HepG2 (cell line): Measurements from ENCODE around the gene SNX9. TPM values are rescaled to one million over a fixed set of nuclear protein-coding genes. Genes with fewer than 3 reads are reported as not detected.
A peak's percentile ranks its signal among the peaks of the same experiment; 100 is the strongest.

Source experiments
- AHR ChIP-seq: IDR thresholded peaks from 2 replicates; pipeline ENCODE4 v1.6.1; 2018; ENCODE audit warnings: missing genetic modification reagents, missing compliant biosample characterization
- BHLHE40 ChIP-seq: IDR thresholded peaks from 2 replicates; pipeline ENCODE4 v1.6.1; 2011; ENCODE audit warnings: low read length, improper control_type of control experiment
- HNF4G ChIP-seq, 2 experiments: sonication (generic) in 1 of 2; formaldehyde crosslinking in 1 of 2; IDR thresholded peaks; 2 replicates each; pipeline versions ENCODE4 v1.4.0 to v1.6.1; 2011 to 2020; ENCODE audit warnings: borderline replicate concordance in 2 of 2, low read depth in 2 of 2, mild to moderate bottlenecking in 2 of 2, low read length in 1 of 2, missing genetic modification reagents in 1 of 2, moderate library complexity in 1 of 2
- HNRNPK ChIP-seq: fragments of 200-400 bp; formaldehyde crosslinking; IDR thresholded peaks from 2 replicates; pipeline ENCODE4 v1.6.1; 2018; ENCODE audit warnings: low read length, low read depth, moderate library complexity, mild to moderate bottlenecking; ENCODE audit not compliant: poor library complexity, severe bottlenecking
- HOXA5 ChIP-seq: sonication (generic); formaldehyde crosslinking; IDR thresholded peaks from 2 replicates; pipeline ENCODE4 v1.4.0; 2020; ENCODE audit warnings: missing genetic modification reagents
- ISL2 ChIP-seq: sonication (generic); formaldehyde crosslinking; IDR thresholded peaks from 2 replicates; pipeline ENCODE4 v1.5.0; 2020; ENCODE audit warnings: missing genetic modification reagents
- MED13 ChIP-seq: sonication (generic); formaldehyde crosslinking; IDR thresholded peaks from 2 replicates; pipeline ENCODE4 v1.5.0; 2020; ENCODE audit warnings: missing genetic modification reagents
- POLR2G ChIP-seq: fragments of 200-400 bp; formaldehyde crosslinking; IDR thresholded peaks from 2 replicates; pipeline ENCODE4 v1.6.1; 2018; ENCODE audit warnings: mild to moderate bottlenecking, low read depth, low read length, moderate library complexity
- PRDM15 ChIP-seq: sonication (generic); formaldehyde crosslinking; IDR thresholded peaks from 2 replicates; pipeline ENCODE4 v1.4.0; 2020; ENCODE audit warnings: missing genetic modification reagents
- SIN3A ChIP-seq: IDR thresholded peaks from 2 replicates; pipeline ENCODE4 v1.6.1; 2011; ENCODE audit warnings: low read depth, mild to moderate bottlenecking, control low read depth, low read length, borderline replicate concordance
- SYNCRIP ChIP-seq: fragments of 200-400 bp; formaldehyde crosslinking; IDR thresholded peaks from 2 replicates; pipeline ENCODE4 v1.6.1; 2018; ENCODE audit warnings: mild to moderate bottlenecking, low read depth, low read length; ENCODE audit not compliant: insufficient read depth
- TARDBP ChIP-seq: sonication (generic); formaldehyde crosslinking; IDR thresholded peaks from 2 replicates; pipeline ENCODE4 v1.8.0; 2022; ENCODE audit warnings: mild to moderate bottlenecking, missing genetic modification reagents
- U2AF2 ChIP-seq: fragments of 200-400 bp; formaldehyde crosslinking; IDR thresholded peaks from 2 replicates; pipeline ENCODE4 v1.6.1; 2017; ENCODE audit warnings: low read depth, mild to moderate bottlenecking, low read length
- ZBTB46 ChIP-seq: sonication (generic); formaldehyde crosslinking; IDR thresholded peaks from 2 replicates; pipeline ENCODE4 v1.4.0; 2020; ENCODE audit warnings: mild to moderate bottlenecking, missing genetic modification reagents, borderline replicate concordance
- ZFP36L2 ChIP-seq: sonication (generic); formaldehyde crosslinking; IDR thresholded peaks from 2 replicates; pipeline ENCODE4 v1.4.0; 2020; ENCODE audit warnings: missing genetic modification reagents
- ZNF207 ChIP-seq: fragments of 450-650 bp; IDR thresholded peaks from 2 replicates; pipeline ENCODE4 v1.6.1; 2016; ENCODE audit warnings: antibody characterized with exemption, borderline replicate concordance
- ZNF382 ChIP-seq: sonication (generic); formaldehyde crosslinking; IDR thresholded peaks from 2 replicates; pipeline ENCODE4 v1.5.0; 2020; ENCODE audit warnings: missing genetic modification reagents, mild to moderate bottlenecking, borderline replicate concordance
- ZNF512 ChIP-seq: sonication (generic); formaldehyde crosslinking; IDR thresholded peaks from 2 replicates; pipeline ENCODE4 v1.4.0; 2020; ENCODE audit warnings: mild to moderate bottlenecking, missing genetic modification reagents
- ZNF547 ChIP-seq: sonication (generic); formaldehyde crosslinking; IDR thresholded peaks from 2 replicates; pipeline ENCODE4 v1.5.1; 2020; ENCODE audit warnings: mild to moderate bottlenecking, missing genetic modification reagents
- ZNF552 ChIP-seq: sonication (generic); formaldehyde crosslinking; IDR thresholded peaks from 2 replicates; pipeline ENCODE4 v1.9.0; 2022; ENCODE audit warnings: missing genetic modification reagents, mild to moderate bottlenecking, borderline replicate concordance
- ZNF816 ChIP-seq: sonication (generic); formaldehyde crosslinking; IDR thresholded peaks from 2 replicates; pipeline ENCODE4 v1.8.0; 2022; ENCODE audit warnings: missing genetic modification reagents, mild to moderate bottlenecking, borderline replicate concordance
- ZNF839 ChIP-seq: sonication (generic); formaldehyde crosslinking; IDR thresholded peaks from 2 replicates; pipeline ENCODE4 v1.4.0; 2020; ENCODE audit warnings: missing genetic modification reagents, mild to moderate bottlenecking, borderline replicate concordance
- polyA plus RNA-seq, 8 experiments: library from polyadenylated mRNA; depleted of rRNA in 3 of 8; stranded (reverse) in 7 of 8; unstranded in 1 of 8; fragments of >200 nt; fragmentation: Illumina TruSeq in 4 of 8; extraction: Trizol in 4 of 8; gene quantifications; 2 replicates each; pipeline versions ENCODE4 v1.2.1 to v1.2.3, GENCODE V29; 2011 to 2016; ENCODE audit warnings: low read depth in 4 of 8, missing spikeins in 1 of 8, mixed read lengths in 1 of 8; ENCODE audit not compliant: insufficient read depth in 1 of 8
- total RNA-seq, 5 experiments: library from RNA; depleted of rRNA; stranded (reverse); fragments of >200 nt; fragmentation: Illumina TruSeq; extraction: Trizol; gene quantifications; 2 replicates each; pipeline ENCODE4 v1.2.3, GENCODE V29; 2016; ENCODE audit warnings: low read depth in 1 of 5

Gene SNX9
- total and polyA plus RNA-seq, 2 of the 13 experiments (the other 11 are each of a cell fraction or from before 2014, with no cell fraction given): 21.9 to 36.0 TPM

GRCh38 chr6:157823528-157824370 is 703 bp downstream of the SNX9 start (continued):
- no peak for TF ChIP-seq HNF4G (IDR thresholded peaks at IDR 0.05; ENCODE audit: borderline replicate concordance, low read depth, low read length)
- no peak for TF ChIP-seq HNF4G (CRISPR knock-in tag; IDR thresholded peaks at IDR 0.05; ENCODE audit: borderline replicate concordance, low read depth)
- TF ChIP-seq ISL2 (CRISPR knock-in tag): no peak; the same call in 1 of the 2 replicates
- no peak for TF ChIP-seq ZFP36L2 (CRISPR knock-in tag)
- no peak for TF ChIP-seq ZNF512
- no peak for TF ChIP-seq BHLHE40
- peak; percentile 35 for TF ChIP-seq HNRNPK
- no peak for TF ChIP-seq MED13 (CRISPR knock-in tag)
- TF ChIP-seq ZNF816 (CRISPR knock-in tag): peak; percentile 38; the same call in 1 of the 2 replicates
- no peak for TF ChIP-seq ZNF552
- no peak for TF ChIP-seq ZNF839 (CRISPR knock-in tag)
- peak; percentile 82; the same call in 1 of the 2 replicates for TF ChIP-seq ZNF547 (CRISPR knock-in tag)
- TF ChIP-seq ZNF207: no peak
- no peak for TF ChIP-seq SYNCRIP
- TF ChIP-seq TARDBP: no peak; the same call in 1 of the 2 replicates
- TF ChIP-seq ZNF382 (CRISPR knock-in tag): no peak
- TF ChIP-seq U2AF2: no peak
- no peak for TF ChIP-seq PRDM15 (CRISPR knock-in tag)
- TF ChIP-seq HOXA5: no peak; the same call in 1 of the 2 replicates
- no peak for TF ChIP-seq POLR2G
- no peak for TF ChIP-seq SIN3A
- TF ChIP-seq AHR (CRISPR knock-in tag): no peak; the same call in 1 of the 2 replicates
- no peak for TF ChIP-seq ZBTB46
